NCI-H2196 (cell line): ENCODE data around the gene NKX6-2.
"Not testable (repeated sequence)": the region's sequence is repeated elsewhere in the genome, so short reads cannot be mapped to it uniquely, and the experiment has no call there.

Experiments used
- DNase-seq: peaks from one replicate; lab custom pipeline; 2025; ENCODE audit not compliant: unreplicated experiment; lab: John Stamatoyannopoulos, UW

Gene NKX6-2

GRCh38 chr10:132785723-132786475 lies at the start of gene NKX6-2:
NKX6-2 (minus strand) TSS chr10:132786147; CDS start chr10:132785948, 199 bp downstream.
- DNase-seq, result no peak

GRCh38 chr10:132834891-132835847 lies 49.2 kb upstream of the NKX6-2 start:
- DNase-seq, result no peak

GRCh38 chr10:132834311-132834761 lies 48.4 kb upstream of the NKX6-2 start:
- DNase-seq, result no peak

GRCh38 chr10:132833421-132834111 lies 47.6 kb upstream of the NKX6-2 start:
- DNase-seq, result no peak

GRCh38 chr10:132832186-132832969 lies 46.4 kb upstream of the NKX6-2 start:
- DNase-seq, result no peak

GRCh38 chr10:132829403-132829802 lies 43.5 kb upstream of the NKX6-2 start:
- DNase-seq, result no peak

GRCh38 chr10:132828681-132829080 lies 42.7 kb upstream of the NKX6-2 start:
- DNase-seq, result no peak

GRCh38 chr10:132827861-132828539 lies 42.1 kb upstream of the NKX6-2 start:
- no peak for DNase-seq

- no peak for DNase-seq
Measured at GRCh38 chr10:132827423-132827789, 41.5 kb upstream of the NKX6-2 start.

GRCh38 chr10:132826524-132827422 lies 40.8 kb upstream of the NKX6-2 start:
- DNase-seq, result no peak

GRCh38 chr10:132825783-132826523 lies 40.0 kb upstream of the NKX6-2 start:
- not testable (repeated sequence) for DNase-seq

- no peak for DNase-seq
Measured at GRCh38 chr10:132820056-132820455, 34.1 kb upstream of the NKX6-2 start.

- no peak for DNase-seq
Measured at GRCh38 chr10:132817701-132818211, 31.8 kb upstream of the NKX6-2 start.

GRCh38 chr10:132816718-132817117 lies 30.8 kb upstream of the NKX6-2 start:
- DNase-seq, result no peak

- DNase-seq, result no peak
Measured at GRCh38 chr10:132815168-132815857, 29.4 kb upstream of the NKX6-2 start.

GRCh38 chr10:132814469-132814856 lies 28.5 kb upstream of the NKX6-2 start:
- DNase-seq, result no peak
